Upper lobe of left lung (tissue), 6 donors: ENCODE measurements around the gene GNL3. TPM values are rescaled to one million over a fixed set of nuclear protein-coding genes. Genes with fewer than 3 reads are reported as not detected.

Source experiments
- ATAC-seq, 2 donors: fragments of 200-7000 bp; cut with Tn5 transposase; one replicate each; pipeline ENCODE4 v1.9.1; 2022; ENCODE audit warnings: mild to moderate bottlenecking in 2 of 2, moderate library complexity in 2 of 2; ENCODE audit not compliant: low FRiP score in 2 of 2
- DNase-seq, 2 donors: peaks; one replicate each; pipeline ENCODE4 v3.0.0-alpha.2; 2019 to 2020
- H3K27ac ChIP-seq, 4 donors: fragments of 200-600 bp; sonication (generic); one replicate each; pipeline ENCODE4 v1.5.1; 2016 to 2019
- H3K27me3 ChIP-seq, 4 donors: fragments of 200-600 bp; sonication (generic); one replicate each; pipeline ENCODE4 v1.5.1; 2017 to 2019
- H3K36me3 ChIP-seq, 4 donors: fragments of 200-600 bp; sonication (generic); one replicate each; pipeline ENCODE4 v1.5.1; 2016 to 2019
- H3K4me1 ChIP-seq, 4 donors: fragments of 200-600 bp; sonication (generic); one replicate each; pipeline ENCODE4 v1.5.1; 2018 to 2019
- H3K4me3 ChIP-seq, 4 donors: fragments of 200-600 bp; sonication (generic); one replicate each; pipeline ENCODE4 v1.5.1; 2017 to 2019; ENCODE audit warnings: mild to moderate bottlenecking in 2 of 4, moderate library complexity in 1 of 4
- H3K9me3 ChIP-seq, 4 donors: fragments of 200-600 bp; sonication (generic); one replicate each; pipeline ENCODE4 v1.5.1; 2018 to 2019
- CTCF ChIP-seq, 6 experiments: fragments of 450-650 bp in 4 of 6; fragments of 200-600 bp in 2 of 6; sonication (generic) in 2 of 6; IDR thresholded peaks; one replicate each; pipeline ENCODE4 v1.5.1; 2016 to 2019; ENCODE audit warnings: antibody characterized with exemption in 6 of 6
- EP300 ChIP-seq, 4 donors: sonication (generic); formaldehyde crosslinking; IDR thresholded peaks; one replicate each; pipeline ENCODE4 v1.5.1; 2017; ENCODE audit warnings: antibody characterized with exemption in 4 of 4, control low read depth in 2 of 4
- POLR2A ChIP-seq, 4 donors: fragments of 450-650 bp; IDR thresholded peaks; one replicate each; pipeline ENCODE4 v1.5.1; 2016 to 2017; ENCODE audit warnings: antibody characterized with exemption in 4 of 4, mild to moderate bottlenecking in 2 of 4
- POLR2AphosphoS5 ChIP-seq, 2 donors: sonication (generic); formaldehyde crosslinking; IDR thresholded peaks; one replicate each; pipeline ENCODE4 v1.5.1; 2017; ENCODE audit warnings: antibody characterized with exemption in 2 of 2
- WGBS, 2 donors: methylation state at CpG; one replicate each; pipeline ENCODE4 v1.1.5; 2017 to 2018; 5-methylcytosine and 5-hydroxymethylcytosine counted together
- total RNA-seq, 6 donors: library from RNA; depleted of rRNA in 4 of 6; stranded (reverse); fragments of >200 nt in 4 of 6; gene quantifications; one replicate each; pipeline versions ENCODE4 v1.1.0 to v1.2.1, GENCODE V29; 2016 to 2021
- donor health status: DM: no; HTN: no; CAD: no; lungs with moderate emphysema.
- donor health status: DM: no; HTN: yes; CAD: no; lungs with severe emphysema.

The GNL3 gene
- total RNA-seq, 6 donors from 2014 or later: 12.0 to 93.3 (median 44.1) TPM

GRCh38 chr3:52681596-52681995, 4.2 kb upstream of the GNL3 start:
- no peaks in the 10 kb centered on the region for H3K27me3 ChIP-seq
- ATAC-seq (no peak), DNase-seq (no peak)
- H3K4me1 ChIP-seq: peaks cover 36 to 66% (median 44%) of the 10 kb centered on the region in 4 donors
- H3K36me3 ChIP-seq: peaks cover 0 to 42% (median 22%) of the 10 kb centered on the region in 4 donors
- H3K4me3 ChIP-seq: no peak overlapping the region
- 60 to 72% methylated on average over 3 of the region's 3 CpGs for WGBS, 2 donors
- H3K9me3 ChIP-seq: no peaks in the 10 kb centered on the region
- H3K27ac ChIP-seq: peak overlapping the region; percentile 32 to 99 (median 50)
- TF ChIP-seq EP300 (IDR thresholded peaks at IDR 0.05): no peak
- TF ChIP-seq POLR2A (IDR thresholded peaks at IDR 0.05): no peak
- TF ChIP-seq CTCF (IDR thresholded peaks at IDR 0.05): no peak
- no peak for TF ChIP-seq POLR2AphosphoS5 (IDR thresholded peaks at IDR 0.05)

GRCh38 chr3:52682016-52682415, 3.8 kb upstream of the GNL3 start:
- no peaks in the 10 kb centered on the region for H3K9me3 ChIP-seq
- H3K36me3 ChIP-seq: peaks cover 0 to 41% (median 18%) of the 10 kb centered on the region in 4 donors
- H3K27me3 ChIP-seq: no peaks in the 10 kb centered on the region
- DNase-seq (peak in 1 of 2 donors; percentile 44), ATAC-seq (peak in 1 of 2 donors; percentile 15)
- peak overlapping the region; percentile 32 to 99 (median 50) for H3K27ac ChIP-seq
- H3K4me1 ChIP-seq: peaks cover 40 to 70% (median 49%) of the 10 kb centered on the region in 4 donors
- TF ChIP-seq POLR2A (IDR thresholded peaks at IDR 0.05) (no peak), POLR2AphosphoS5 (IDR thresholded peaks at IDR 0.05) (no peak), EP300 (IDR thresholded peaks at IDR 0.05) (no peak), CTCF (IDR thresholded peaks at IDR 0.05) (no peak)
- no peak overlapping the region for H3K4me3 ChIP-seq

GRCh38 chr3:52683611-52684010, 2.2 kb upstream of the GNL3 start:
- Histone ChIP-seq H3K4me3 (no peak overlapping the region), H3K27ac (peak overlapping the region in 3 of 4 donors; percentile 3 to 99 (median 11)), H3K27me3 (no peaks in the 10 kb centered on the region), H3K4me1 (peaks cover 44 to 80% (median 53%) of the 10 kb centered on the region in 4 donors), H3K36me3 (peaks cover 9 to 44% (median 18%) of the 10 kb centered on the region in 4 donors), H3K9me3 (no peaks in the 10 kb centered on the region)
- DNase-seq (peak in 1 of 2 donors; percentile 85), ATAC-seq (no peak)
- TF ChIP-seq EP300 (IDR thresholded peaks at IDR 0.05) (no peak), CTCF (IDR thresholded peaks at IDR 0.05) (no peak), POLR2AphosphoS5 (IDR thresholded peaks at IDR 0.05) (peak in 1 of 2 donors; percentile 11), POLR2A (IDR thresholded peaks at IDR 0.05) (no peak)
- WGBS, 2 donors: 64 to 74% methylated on average over 6 of the region's 6 CpGs

- no peak for DNase-seq
- Histone ChIP-seq H3K4me1 (peaks cover 40 to 76% (median 48%) of the 10 kb centered on the region in 4 donors), H3K4me3 (peak overlapping the region in 1 of 4 donors; percentile 82), H3K36me3 (peaks cover 15 to 44% (median 22%) of the 10 kb centered on the region in 4 donors), H3K9me3 (no peaks in the 10 kb centered on the region), H3K27me3 (no peaks in the 10 kb centered on the region), H3K27ac (peak overlapping the region in 3 of 4 donors; percentile 92 to 99 (median 97))
- TF ChIP-seq CTCF (IDR thresholded peaks at IDR 0.05): no peak
- no peak for TF ChIP-seq EP300 (IDR thresholded peaks at IDR 0.05)
- no peak for TF ChIP-seq POLR2AphosphoS5 (IDR thresholded peaks at IDR 0.05)
- TF ChIP-seq POLR2A (IDR thresholded peaks at IDR 0.05): no peak
- WGBS, 2 donors: 54 to 66% methylated on average over 5 of the region's 5 CpGs
- ATAC-seq: no peak
Measured at GRCh38 chr3:52684184-52684583, 1.6 kb upstream of the GNL3 start.

GRCh38 chr3:52685285-52685708, 535 bp upstream of the GNL3 start:
- peak in 1 of 4 donors; percentile 46 for TF ChIP-seq POLR2A (IDR thresholded peaks at IDR 0.05)
- no peak for TF ChIP-seq CTCF (IDR thresholded peaks at IDR 0.05)
- TF ChIP-seq POLR2AphosphoS5 (IDR thresholded peaks at IDR 0.05): peak in 1 of 2 donors; percentile 4
- no peak for TF ChIP-seq EP300 (IDR thresholded peaks at IDR 0.05)
- H3K4me3 ChIP-seq: peak overlapping the region; percentile 44 to 82 (median 71)
- peaks cover 22 to 44% (median 32%) of the 10 kb centered on the region in 4 donors for H3K36me3 ChIP-seq
- peak overlapping the region; percentile 92 to 99 (median 96) for H3K27ac ChIP-seq
- no peaks in the 10 kb centered on the region for H3K9me3 ChIP-seq
- peaks cover 36 to 65% (median 42%) of the 10 kb centered on the region in 4 donors for H3K4me1 ChIP-seq
- DNase-seq: peak; percentile 88 to 97
- no peaks in the 10 kb centered on the region for H3K27me3 ChIP-seq
- WGBS, 2 donors: 1% methylated on average over 17 to 18 of the region's 41 CpGs
- ATAC-seq: peak; percentile 91 to 96
